DND-41 (cell line): Measurements from ENCODE around the gene METTL26.

Source experiments
- EZH2 ChIP-seq: IDR thresholded peaks from 3 replicates; pipeline ENCODE4 v1.6.1; 2012; ENCODE audit warnings: borderline replicate concordance, low read depth, mild to moderate bottlenecking, moderate library complexity, low read length, inconsistent platforms; ENCODE audit not compliant: severe bottlenecking
- TF ChIP-seq, protein P1 (sequence below): IDR thresholded peaks from 2 replicates; pipeline ENCODE4 v1.5.1; 2012; ENCODE audit warnings: borderline replicate concordance, low read length, moderate library complexity, mild to moderate bottlenecking; ENCODE audit not compliant: poor library complexity, severe bottlenecking; ENCODE audit errors: extremely low read depth

DNA sequence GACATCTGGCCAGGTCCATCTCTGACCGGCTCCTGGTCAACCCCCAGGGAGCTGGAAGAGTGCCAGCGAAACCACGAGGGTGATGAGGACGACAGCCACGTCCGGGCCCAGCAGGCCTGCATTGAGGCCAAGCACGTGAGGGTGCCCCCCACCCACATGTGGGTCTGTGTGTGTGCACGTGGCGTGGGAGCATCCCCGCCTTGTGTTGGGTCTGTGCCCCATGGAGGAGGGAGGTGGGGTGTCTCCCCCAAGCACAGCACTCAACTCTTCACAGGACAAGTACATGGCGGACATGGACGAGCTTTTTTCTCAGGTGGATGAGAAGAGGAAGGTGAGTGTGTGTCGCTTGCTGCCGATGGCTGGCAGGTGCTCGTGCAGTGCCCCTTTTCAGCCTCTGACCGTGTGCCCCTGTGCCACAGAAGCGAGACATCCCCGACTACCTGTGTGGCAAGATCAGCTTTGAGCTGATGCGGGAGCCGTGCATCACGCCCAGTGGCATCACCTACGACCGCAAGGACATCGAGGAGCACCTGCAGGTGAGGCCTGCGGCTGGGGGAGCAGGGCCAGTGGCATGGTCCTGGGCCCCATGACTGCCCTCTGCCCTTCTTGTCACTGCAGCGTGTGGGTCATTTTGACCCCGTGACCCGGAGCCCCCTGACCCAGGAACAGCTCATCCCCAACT lies 45.8 kb upstream of the METTL26 start:
- TF ChIP-seq, protein P1, sequence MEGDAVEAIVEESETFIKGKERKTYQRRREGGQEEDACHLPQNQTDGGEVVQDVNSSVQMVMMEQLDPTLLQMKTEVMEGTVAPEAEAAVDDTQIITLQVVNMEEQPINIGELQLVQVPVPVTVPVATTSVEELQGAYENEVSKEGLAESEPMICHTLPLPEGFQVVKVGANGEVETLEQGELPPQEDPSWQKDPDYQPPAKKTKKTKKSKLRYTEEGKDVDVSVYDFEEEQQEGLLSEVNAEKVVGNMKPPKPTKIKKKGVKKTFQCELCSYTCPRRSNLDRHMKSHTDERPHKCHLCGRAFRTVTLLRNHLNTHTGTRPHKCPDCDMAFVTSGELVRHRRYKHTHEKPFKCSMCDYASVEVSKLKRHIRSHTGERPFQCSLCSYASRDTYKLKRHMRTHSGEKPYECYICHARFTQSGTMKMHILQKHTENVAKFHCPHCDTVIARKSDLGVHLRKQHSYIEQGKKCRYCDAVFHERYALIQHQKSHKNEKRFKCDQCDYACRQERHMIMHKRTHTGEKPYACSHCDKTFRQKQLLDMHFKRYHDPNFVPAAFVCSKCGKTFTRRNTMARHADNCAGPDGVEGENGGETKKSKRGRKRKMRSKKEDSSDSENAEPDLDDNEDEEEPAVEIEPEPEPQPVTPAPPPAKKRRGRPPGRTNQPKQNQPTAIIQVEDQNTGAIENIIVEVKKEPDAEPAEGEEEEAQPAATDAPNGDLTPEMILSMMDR: no peak
- TF ChIP-seq EZH2: no peak
